DOHH2 (cell line): ENCODE results near the gene TAF10.

ENCODE experiments used
- CTCF ChIP-seq: fragments of 200-600 bp; sonication (generic); IDR thresholded peaks from one replicate; pipeline ENCODE4 v1.5.1; 2014; ENCODE audit warnings: antibody characterized with exemption, mild to moderate bottlenecking, low read depth, low read length; ENCODE audit not compliant: poor library complexity, severe bottlenecking
- EZH2phosphoT487 ChIP-seq: fragments of 200-600 bp; sonication (generic); IDR thresholded peaks from 2 replicates; pipeline ENCODE4 v1.6.1; 2017; ENCODE audit warnings: borderline replicate concordance, mild to moderate bottlenecking, antibody characterized with exemption, low read length, moderate library complexity, mixed read lengths

- no peak for TF ChIP-seq CTCF
- no peak for TF ChIP-seq EZH2phosphoT487
These were observed 18.7 kb upstream of the TAF10 start for GRCh38 chr11:6630632-6631291.
